NCI-H1105 treated with DMSO at 0.1 percent for 48 hours (cell line): ENCODE results near the gene CUL7.
"Not testable (repeated sequence)": the region's sequence is repeated elsewhere in the genome, so short reads cannot be mapped to it uniquely, and the experiment has no call there.

Experiments
- DNase-seq: peaks from one replicate; lab custom pipeline; 2025; lab: John Stamatoyannopoulos, UW

Gene CUL7

GRCh38 chr6:43045371-43045930 lies 8.2 kb downstream of the CUL7 start:
- no peak for DNase-seq

GRCh38 chr6:43043310-43043709 lies 10.3 kb downstream of the CUL7 start:
- no peak for DNase-seq

- not testable (repeated sequence) for DNase-seq
Measured at GRCh38 chr6:43041475-43041874, 12.2 kb downstream of the CUL7 start.

GRCh38 chr6:43040542-43041257 lies 13.0 kb downstream of the CUL7 start:
- no peak for DNase-seq

GRCh38 chr6:43038727-43039126 lies 14.9 kb downstream of the CUL7 start:
- no peak for DNase-seq

- DNase-seq: no peak
Measured at GRCh38 chr6:43037706-43038105, 15.9 kb downstream of the CUL7 start.

GRCh38 chr6:43037197-43037596 lies 16.5 kb downstream of the CUL7 start:
- DNase-seq: no peak

- DNase-seq: no peak
Measured at GRCh38 chr6:43036712-43037111, 16.9 kb downstream of the CUL7 start.

GRCh38 chr6:43035495-43036194 lies 18.0 kb downstream of the CUL7 start:
- DNase-seq: no peak

- no peak for DNase-seq
Measured at GRCh38 chr6:43034190-43034525, 19.5 kb downstream of the CUL7 start.

GRCh38 chr6:43033496-43034189 lies 20.0 kb downstream of the CUL7 start:
- no peak for DNase-seq

- no peak for DNase-seq
Measured at GRCh38 chr6:43032326-43032725, 21.3 kb downstream of the CUL7 start.

GRCh38 chr6:43029120-43029519 lies 24.5 kb downstream of the CUL7 start:
- DNase-seq: no peak

GRCh38 chr6:43026365-43026764 lies 27.3 kb downstream of the CUL7 start:
- DNase-seq: no peak

- DNase-seq: no peak
Measured at GRCh38 chr6:43024436-43024835, 29.2 kb downstream of the CUL7 start.

- DNase-seq: peak; percentile 63
Measured at GRCh38 chr6:43021270-43022047, 32.2 kb downstream of the CUL7 start, which contains the start of gene RRP36. Gene RRP36 (plus strand): TSS chr6:43021623. CDS start chr6:43021655, 32 bp downstream.

GRCh38 chr6:43020847-43021246 lies 32.8 kb downstream of the CUL7 start:
- no peak for DNase-seq

GRCh38 chr6:43020052-43020705 lies 33.5 kb downstream of the CUL7 start:
- no peak for DNase-seq

- DNase-seq: no peak
Measured at GRCh38 chr6:43019152-43019551, 34.5 kb downstream of the CUL7 start.

- no peak for DNase-seq
Measured at GRCh38 chr6:43016943-43017334, 36.7 kb downstream of the CUL7 start.

GRCh38 chr6:43016176-43016942 lies 37.3 kb downstream of the CUL7 start:
- no peak for DNase-seq
